Skeletal muscle satellite cell (primary cell): ENCODE data around the gene GABRP.
"Not testable (repeated sequence)": the region's sequence is repeated elsewhere in the genome, so short reads cannot be mapped to it uniquely, and the experiment has no call there.

Source experiments
- H3K27me3 ChIP-seq: 2 replicates; pipeline ENCODE4 v1.7.0; 2013; ENCODE audit warnings: low read length; ENCODE audit not compliant: control insufficient read depth, insufficient read depth
- H3K36me3 ChIP-seq: 2 replicates; pipeline ENCODE4 v1.7.0; 2013; ENCODE audit warnings: mild to moderate bottlenecking, control low read depth, low read length; ENCODE audit not compliant: insufficient read depth
- H3K4me1 ChIP-seq: 2 replicates; pipeline ENCODE4 v1.7.0; 2013; ENCODE audit warnings: low read length; ENCODE audit not compliant: control insufficient read depth, insufficient read depth
- H3K4me2 ChIP-seq: 2 replicates; pipeline ENCODE4 v1.7.0; 2013; ENCODE audit warnings: mild to moderate bottlenecking, low read length
- H3K4me3 ChIP-seq: 2 replicates; pipeline ENCODE4 v1.7.0; 2013; ENCODE audit warnings: low read length
- H3K9ac ChIP-seq: 2 replicates; pipeline ENCODE4 v1.7.0; 2013; ENCODE audit warnings: mild to moderate bottlenecking, low read depth, low read length, moderate library complexity
- H3K9me3 ChIP-seq: replicated peaks from 2 replicates; pipeline ENCODE4 v1.7.0; 2013; ENCODE audit warnings: mild to moderate bottlenecking, control low read depth, low read length

GABRP gene

GRCh38 chr5:170809551-170809950 is 26.0 kb downstream of the GABRP start:
- no peaks in the 10 kb centered on the region for H3K36me3 ChIP-seq
- H3K27me3 ChIP-seq = no peaks in the 10 kb centered on the region
- no peak overlapping the region for H3K4me2 ChIP-seq
- H3K4me3 ChIP-seq = no peak overlapping the region
- H3K4me1 ChIP-seq = no peaks in the 10 kb centered on the region
- no peak overlapping the region for H3K9ac ChIP-seq
- H3K9me3 ChIP-seq = no peaks in the 10 kb centered on the region

DNA sequence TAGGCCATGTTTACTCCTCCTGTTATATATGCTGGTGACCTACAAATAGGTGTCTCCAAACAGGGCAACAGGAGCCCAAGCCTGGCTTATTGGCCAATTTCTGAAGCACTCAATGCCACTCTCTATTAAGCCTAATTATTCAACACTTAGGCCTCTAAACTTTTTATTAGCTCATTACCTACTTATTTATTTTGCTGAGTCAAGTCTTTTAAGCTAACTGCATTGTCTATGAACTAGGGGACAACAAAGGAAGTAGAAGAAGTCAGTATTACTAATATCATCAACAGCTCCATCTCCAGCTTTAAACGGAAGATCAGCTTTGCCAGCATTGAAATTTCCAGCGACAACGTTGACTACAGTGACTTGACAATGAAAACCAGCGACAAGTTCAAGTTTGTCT is 28.2 kb downstream of the GABRP start:
- Histone ChIP-seq H3K9ac (no peak overlapping the region), H3K4me1 (no peaks in the 10 kb centered on the region), H3K27me3 (no peaks in the 10 kb centered on the region), H3K9me3 (no peaks in the 10 kb centered on the region), H3K4me2 (no peak overlapping the region), H3K36me3 (no peaks in the 10 kb centered on the region), H3K4me3 (no peak overlapping the region)

DNA sequence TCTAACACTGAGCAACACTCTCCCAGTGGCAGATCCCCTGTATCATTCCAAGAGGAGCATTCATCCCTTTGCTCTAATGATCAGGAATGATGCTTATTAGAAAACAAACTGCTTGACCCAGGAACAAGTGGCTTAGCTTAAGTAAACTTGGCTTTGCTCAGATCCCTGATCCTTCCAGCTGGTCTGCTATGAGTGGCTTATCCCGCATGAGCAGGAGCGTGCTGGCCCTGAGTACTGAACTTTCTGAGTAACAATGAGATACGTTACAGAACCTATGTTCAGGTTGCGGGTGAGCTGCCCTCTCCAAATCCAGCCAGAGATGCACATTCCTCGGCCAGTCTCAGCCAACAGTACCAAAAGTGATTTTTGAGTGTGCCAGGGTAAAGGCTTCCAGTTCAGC is 29.7 kb downstream of the GABRP start:
- Histone ChIP-seq H3K9ac (no peak overlapping the region), H3K36me3 (no peaks in the 10 kb centered on the region), H3K27me3 (no peaks in the 10 kb centered on the region), H3K4me3 (no peak overlapping the region), H3K9me3 (no peaks in the 10 kb centered on the region), H3K4me1 (no peaks in the 10 kb centered on the region), H3K4me2 (no peak overlapping the region)

DNA sequence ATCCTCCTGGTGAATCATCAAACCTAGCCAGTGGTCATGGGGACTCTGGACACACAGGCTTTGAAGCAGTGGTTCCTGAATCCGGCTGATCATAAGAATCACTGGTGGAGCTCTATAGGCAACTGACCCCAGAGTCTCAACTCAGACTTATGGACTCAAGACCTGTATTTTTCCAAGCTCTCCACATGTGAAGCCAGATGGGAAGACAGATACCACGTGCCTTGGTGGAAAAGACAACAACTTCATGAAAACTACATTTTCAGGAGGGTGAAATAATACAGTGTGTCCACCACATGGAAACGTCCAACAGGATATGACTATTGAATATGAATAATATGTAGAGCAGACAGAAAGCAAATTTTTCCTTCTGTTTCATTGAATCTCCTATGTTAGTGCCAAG is 33.7 kb downstream of the GABRP start:
- Histone ChIP-seq H3K9ac (no peak overlapping the region), H3K36me3 (no peaks in the 10 kb centered on the region), H3K4me1 (no peaks in the 10 kb centered on the region), H3K4me2 (no peak overlapping the region), H3K27me3 (peaks cover 5% of the 10 kb centered on the region), H3K9me3 (no peaks in the 10 kb centered on the region), H3K4me3 (no peak overlapping the region)

DNA sequence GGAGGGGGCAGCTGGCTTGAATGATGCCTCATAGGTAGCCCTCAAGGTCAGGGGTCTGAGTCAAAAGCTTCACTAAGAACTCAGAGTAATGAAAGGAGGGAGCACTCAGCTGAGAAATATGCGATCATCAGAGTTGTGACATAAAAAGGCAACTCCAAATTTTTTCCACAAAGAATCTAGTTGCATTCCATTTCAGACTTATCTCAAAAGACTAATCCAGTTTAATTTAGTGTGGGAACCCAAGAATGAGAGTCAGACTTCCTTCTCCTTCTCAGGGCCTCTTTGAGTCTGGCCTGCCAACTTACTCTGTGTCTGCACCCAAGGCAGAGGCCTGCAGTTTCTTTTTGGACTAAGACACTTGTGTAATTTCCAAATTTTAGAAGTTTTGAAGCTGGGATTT is 34.7 kb downstream of the GABRP start:
- Histone ChIP-seq H3K4me3 (no peak overlapping the region), H3K36me3 (no peaks in the 10 kb centered on the region), H3K9me3 (no peaks in the 10 kb centered on the region), H3K27me3 (peaks cover 9% of the 10 kb centered on the region), H3K4me2 (no peak overlapping the region), H3K9ac (no peak overlapping the region), H3K4me1 (no peaks in the 10 kb centered on the region)

- Histone ChIP-seq H3K9ac (no peak overlapping the region), H3K9me3 (no peaks in the 10 kb centered on the region), H3K4me2 (no peak overlapping the region), H3K4me3 (no peak overlapping the region), H3K27me3 (peaks cover 9% of the 10 kb centered on the region), H3K36me3 (no peaks in the 10 kb centered on the region), H3K4me1 (no peaks in the 10 kb centered on the region)
Measured at GRCh38 chr5:170819824-170820223, 36.3 kb downstream of the GABRP start.

DNA sequence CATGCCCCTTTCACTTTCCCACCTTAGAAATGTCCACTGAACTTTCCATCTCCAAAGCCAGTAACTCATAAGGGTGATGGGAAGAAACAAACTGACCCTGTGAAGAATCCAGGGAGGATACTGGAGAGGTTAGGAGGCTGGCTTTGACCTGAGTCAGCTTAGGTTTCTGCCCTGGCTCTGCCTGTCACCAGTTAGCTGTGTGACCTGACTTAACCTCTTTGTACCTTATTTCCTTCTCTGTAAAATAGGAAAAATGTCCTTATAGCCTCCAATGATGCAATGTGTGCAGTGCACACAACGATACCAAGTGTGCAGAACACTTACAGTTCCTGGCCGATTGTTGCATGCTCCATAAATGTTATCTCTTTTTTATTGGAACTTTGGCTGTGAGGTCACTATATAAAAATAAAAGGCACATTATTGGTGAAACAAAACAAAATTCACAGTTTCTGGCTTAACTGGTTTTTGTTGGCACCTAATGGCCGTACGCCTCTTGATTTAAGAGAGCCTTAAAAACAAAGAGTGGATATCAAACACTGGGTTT is 37.8 kb downstream of the GABRP start:
- H3K36me3 ChIP-seq = no peaks in the 10 kb centered on the region
- no peak overlapping the region for H3K9ac ChIP-seq
- H3K4me1 ChIP-seq = no peaks in the 10 kb centered on the region
- no peak overlapping the region for H3K4me2 ChIP-seq
- no peaks in the 10 kb centered on the region for H3K9me3 ChIP-seq
- no peak overlapping the region for H3K4me3 ChIP-seq
- peaks cover 9% of the 10 kb centered on the region for H3K27me3 ChIP-seq

DNA sequence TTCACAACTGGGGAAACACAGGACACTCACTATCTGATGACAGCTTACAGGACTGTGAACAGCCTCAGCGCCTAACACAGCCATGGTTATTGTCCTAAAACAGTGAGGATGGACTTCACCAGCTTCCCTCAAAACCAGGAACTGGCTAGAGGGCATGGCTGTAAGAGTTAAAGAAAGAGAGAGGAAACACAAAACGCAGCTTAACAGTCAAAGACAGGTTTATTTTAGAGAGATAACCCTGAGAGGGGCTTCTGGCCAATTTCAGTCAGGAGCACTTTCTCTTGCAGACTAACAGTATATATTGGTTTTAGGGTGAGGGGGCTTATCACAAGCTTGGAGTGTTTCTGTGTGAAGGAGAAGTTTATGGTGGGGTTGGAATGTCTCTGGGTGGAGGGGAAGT is 42.6 kb downstream of the GABRP start:
- Histone ChIP-seq H3K4me2 (no peak overlapping the region), H3K27me3 (peaks cover 6% of the 10 kb centered on the region), H3K36me3 (no peaks in the 10 kb centered on the region), H3K9me3 (no peaks in the 10 kb centered on the region), H3K4me3 (no peak overlapping the region), H3K4me1 (no peaks in the 10 kb centered on the region), H3K9ac (no peak overlapping the region)

- Histone ChIP-seq H3K9me3 (no peaks in the 10 kb centered on the region), H3K27me3 (no peaks in the 10 kb centered on the region), H3K9ac (no peak overlapping the region), H3K4me3 (no peak overlapping the region), H3K4me1 (no peaks in the 10 kb centered on the region), H3K36me3 (no peaks in the 10 kb centered on the region), H3K4me2 (no peak overlapping the region)
Measured at GRCh38 chr5:170832241-170832640, 48.7 kb downstream of the GABRP start.

- H3K4me1 ChIP-seq, H3K36me3 ChIP-seq, H3K9me3 ChIP-seq, H3K4me2 ChIP-seq, H3K27me3 ChIP-seq, H3K9ac ChIP-seq, H3K4me3 ChIP-seq: not testable (repeated sequence)
Measured at GRCh38 chr5:170833981-170834380, 50.5 kb downstream of the GABRP start.

- Histone ChIP-seq H3K9me3 (no peaks in the 10 kb centered on the region), H3K4me1 (no peaks in the 10 kb centered on the region), H3K4me3 (no peak overlapping the region), H3K36me3 (no peaks in the 10 kb centered on the region), H3K4me2 (no peak overlapping the region), H3K27me3 (peaks cover 2% of the 10 kb centered on the region), H3K9ac (no peak overlapping the region)
Measured at GRCh38 chr5:170836226-170836625, 52.7 kb downstream of the GABRP start.

DNA sequence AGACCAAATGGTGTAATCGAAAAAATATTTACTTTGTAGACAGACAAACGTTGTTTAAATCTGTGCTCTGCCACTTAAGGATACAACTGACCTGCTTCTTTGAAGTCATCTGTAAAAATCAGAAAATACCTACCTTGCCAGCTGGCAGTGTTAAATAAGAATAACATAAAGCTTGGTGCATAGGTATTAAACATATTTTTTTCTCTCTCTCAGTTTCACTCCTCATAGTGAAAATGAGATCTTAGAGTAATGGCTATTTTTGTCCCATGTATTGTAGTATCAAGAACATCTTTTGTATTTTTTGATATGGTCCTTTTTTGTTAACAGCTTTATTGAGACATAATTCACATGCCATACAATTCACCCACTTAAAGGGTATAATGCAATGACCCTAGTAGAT is 60.3 kb downstream of the GABRP start:
- Histone ChIP-seq H3K4me1 (no peaks in the 10 kb centered on the region), H3K9me3 (no peaks in the 10 kb centered on the region), H3K27me3 (peaks cover 2% of the 10 kb centered on the region), H3K36me3 (no peaks in the 10 kb centered on the region), H3K4me2 (no peak overlapping the region), H3K9ac (no peak overlapping the region), H3K4me3 (no peak overlapping the region)
